Lower lobe of right lung (tissue), 2 donors: Measurements from ENCODE around the gene DET1. TPM values are rescaled to one million over a fixed set of nuclear protein-coding genes. Genes with fewer than 3 reads are reported as not detected.
"Not testable (repeated sequence)": the region's sequence is repeated elsewhere in the genome, so short reads cannot be mapped to it uniquely, and the experiment has no call there.

Experiments
- ATAC-seq, 2 donors: fragments of 200-7000 bp; cut with Tn5 transposase; one replicate each; pipeline ENCODE4 v1.9.1; 2020 to 2022; ENCODE audit warnings: mild to moderate bottlenecking in 2 of 2, moderate library complexity in 2 of 2
- DNase-seq: peaks from one replicate; pipeline ENCODE4 v3.0.0-alpha.2; 2020
- H3K27ac ChIP-seq: fragments of 200-600 bp; one replicate; pipeline ENCODE4 v1.8.0; 2022
- H3K27me3 ChIP-seq: fragments of 200-600 bp; one replicate; pipeline ENCODE4 v1.8.0; 2022; ENCODE audit warnings: low read depth
- H3K36me3 ChIP-seq: fragments of 200-600 bp; one replicate; pipeline ENCODE4 v1.8.0; 2022; ENCODE audit warnings: mild to moderate bottlenecking
- H3K4me1 ChIP-seq: fragments of 200-600 bp; one replicate; pipeline ENCODE4 v1.8.0; 2022
- H3K4me3 ChIP-seq: fragments of 200-600 bp; one replicate; pipeline ENCODE4 v1.8.0; 2022; ENCODE audit warnings: mild to moderate bottlenecking
- H3K9me3 ChIP-seq: fragments of 200-600 bp; one replicate; pipeline ENCODE4 v1.8.0; 2022
- intact Hi-C: fragments of 100-400 bp; cut with DNase I; formaldehyde crosslinking; loops from one replicate; pipeline ENCODE4 v1.11.0; 2022
- total RNA-seq: library from RNA; stranded (reverse); fragmentation: NEBNext Ultra II Directional; extraction: Animal tissue kit (Norgen Biotek cat#: 25700); gene quantifications from one replicate; pipeline ENCODE4 v1.2.1, GENCODE V29; 2021
- TF ChIP-seq, protein P1 (sequence below): fragments of 200-600 bp; IDR thresholded peaks from one replicate; pipeline ENCODE4 v1.8.0; 2022; ENCODE audit warnings: antibody characterized with exemption, mild to moderate bottlenecking
- donor health status: DM: no; HTN: yes; CAD: no; lungs with severe emphysema.

Gene DET1
- total RNA-seq, 1 donor from 2014 or later, result 5.0 TPM

DNA sequence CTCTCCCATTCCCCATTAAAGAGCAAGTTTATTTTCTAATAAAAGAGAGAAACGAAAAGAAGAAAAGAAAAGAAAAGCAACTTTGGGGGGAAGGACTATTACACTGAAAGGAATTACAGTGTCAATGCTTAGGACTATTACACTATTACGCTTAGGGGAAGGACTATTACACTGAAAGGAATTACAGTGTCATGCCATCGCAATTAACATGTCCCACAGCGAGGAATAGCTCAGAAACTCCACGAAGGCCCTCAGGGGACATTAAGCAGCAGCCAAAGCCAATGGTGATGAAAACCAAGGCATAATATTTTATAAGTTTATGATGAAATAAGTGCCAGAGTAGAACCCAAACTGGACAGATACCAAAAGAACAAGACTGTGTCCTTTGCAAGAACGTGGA lies 22.1 kb upstream of the DET1 start:
- Histone ChIP-seq H3K27ac (no peak overlapping the region), H3K36me3 (no peaks in the 10 kb centered on the region), H3K4me1 (no peaks in the 10 kb centered on the region), H3K4me3 (no peak overlapping the region), H3K9me3 (no peaks in the 10 kb centered on the region), H3K27me3 (peaks cover 3% of the 10 kb centered on the region)
- ATAC-seq (no peak), DNase-seq (no peak)
- intact Hi-C loops, result no loop called here
- TF ChIP-seq, protein P1, sequence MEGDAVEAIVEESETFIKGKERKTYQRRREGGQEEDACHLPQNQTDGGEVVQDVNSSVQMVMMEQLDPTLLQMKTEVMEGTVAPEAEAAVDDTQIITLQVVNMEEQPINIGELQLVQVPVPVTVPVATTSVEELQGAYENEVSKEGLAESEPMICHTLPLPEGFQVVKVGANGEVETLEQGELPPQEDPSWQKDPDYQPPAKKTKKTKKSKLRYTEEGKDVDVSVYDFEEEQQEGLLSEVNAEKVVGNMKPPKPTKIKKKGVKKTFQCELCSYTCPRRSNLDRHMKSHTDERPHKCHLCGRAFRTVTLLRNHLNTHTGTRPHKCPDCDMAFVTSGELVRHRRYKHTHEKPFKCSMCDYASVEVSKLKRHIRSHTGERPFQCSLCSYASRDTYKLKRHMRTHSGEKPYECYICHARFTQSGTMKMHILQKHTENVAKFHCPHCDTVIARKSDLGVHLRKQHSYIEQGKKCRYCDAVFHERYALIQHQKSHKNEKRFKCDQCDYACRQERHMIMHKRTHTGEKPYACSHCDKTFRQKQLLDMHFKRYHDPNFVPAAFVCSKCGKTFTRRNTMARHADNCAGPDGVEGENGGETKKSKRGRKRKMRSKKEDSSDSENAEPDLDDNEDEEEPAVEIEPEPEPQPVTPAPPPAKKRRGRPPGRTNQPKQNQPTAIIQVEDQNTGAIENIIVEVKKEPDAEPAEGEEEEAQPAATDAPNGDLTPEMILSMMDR, result no peak

DNA sequence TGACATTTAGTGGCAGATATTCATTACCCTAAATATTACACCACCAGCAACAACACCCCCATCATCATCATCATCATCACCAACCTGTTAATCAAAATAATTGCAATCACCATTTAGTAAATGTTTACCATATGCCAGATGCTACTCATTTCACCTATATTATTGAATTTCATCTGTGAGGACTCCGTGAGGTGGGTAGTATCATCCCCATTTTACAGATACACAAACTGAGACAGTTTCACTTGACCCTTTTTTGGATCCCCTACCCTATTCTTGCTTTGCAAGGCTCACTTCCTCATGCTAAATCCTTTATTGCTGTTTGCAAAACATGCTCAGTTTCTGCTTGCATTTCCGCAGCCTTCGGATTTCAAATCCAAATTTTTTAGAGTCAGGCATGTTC lies 18.3 kb upstream of the DET1 start:
- Histone ChIP-seq H3K27ac (no peak overlapping the region), H3K36me3 (no peaks in the 10 kb centered on the region), H3K27me3 (no peaks in the 10 kb centered on the region), H3K9me3 (no peaks in the 10 kb centered on the region), H3K4me1 (no peaks in the 10 kb centered on the region), H3K4me3 (no peak overlapping the region)
- intact Hi-C loops, result no loop called here
- no peak for DNase-seq
- ATAC-seq, result no peak
- TF ChIP-seq, protein P1, result no peak

DNA sequence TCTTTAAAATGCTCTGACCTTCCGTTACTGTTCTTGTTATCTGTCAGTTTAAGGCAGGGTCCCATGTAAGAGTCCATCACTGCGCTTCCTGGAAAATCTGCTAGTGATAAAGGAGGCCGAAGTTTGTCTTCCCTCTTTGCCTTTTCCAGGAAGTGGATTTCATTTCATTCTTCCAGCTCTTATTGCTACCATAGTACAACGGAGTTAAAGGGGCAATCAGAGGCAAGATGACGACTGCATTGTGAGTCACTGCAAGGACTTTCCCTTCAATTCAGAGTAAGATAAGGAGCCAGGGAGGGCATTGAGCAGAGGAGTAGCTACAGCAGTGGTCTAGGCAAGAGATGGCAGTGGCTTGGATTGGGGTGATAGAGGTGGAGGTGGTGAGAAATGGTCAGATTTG lies 17.2 kb upstream of the DET1 start:
- Histone ChIP-seq H3K36me3 (no peaks in the 10 kb centered on the region), H3K27ac (no peak overlapping the region), H3K4me3 (no peak overlapping the region), H3K27me3 (no peaks in the 10 kb centered on the region), H3K4me1 (no peaks in the 10 kb centered on the region), H3K9me3 (no peaks in the 10 kb centered on the region)
- TF ChIP-seq, protein P1, result no peak
- intact Hi-C loops, result no loop called here
- no peak for DNase-seq
- ATAC-seq, result no peak

DNA sequence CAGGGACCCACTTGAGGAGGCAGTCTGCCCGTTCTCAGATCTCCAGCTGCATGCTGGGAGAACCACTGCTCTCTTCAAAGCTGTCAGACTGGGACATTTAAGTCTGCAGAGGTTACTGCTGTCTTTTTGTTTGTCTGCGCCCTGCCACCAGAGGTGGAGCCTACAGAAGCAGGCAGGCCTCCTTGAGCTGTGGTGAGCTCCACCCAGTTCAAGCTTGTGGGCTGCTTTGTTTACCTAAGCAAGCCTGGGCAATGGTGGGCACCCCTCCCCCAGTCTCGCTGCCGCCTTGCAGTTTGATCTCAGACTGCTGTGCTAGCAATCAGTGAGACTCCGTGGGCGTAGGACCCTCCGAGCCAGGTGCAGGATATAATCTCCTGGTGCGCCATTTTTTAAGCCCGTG lies 13.1 kb upstream of the DET1 start:
- H3K36me3 ChIP-seq, H3K4me1 ChIP-seq, H3K27me3 ChIP-seq, H3K9me3 ChIP-seq, DNase-seq, H3K4me3 ChIP-seq, H3K27ac ChIP-seq, ATAC-seq, intact Hi-C loops: not testable (repeated sequence)

DNA sequence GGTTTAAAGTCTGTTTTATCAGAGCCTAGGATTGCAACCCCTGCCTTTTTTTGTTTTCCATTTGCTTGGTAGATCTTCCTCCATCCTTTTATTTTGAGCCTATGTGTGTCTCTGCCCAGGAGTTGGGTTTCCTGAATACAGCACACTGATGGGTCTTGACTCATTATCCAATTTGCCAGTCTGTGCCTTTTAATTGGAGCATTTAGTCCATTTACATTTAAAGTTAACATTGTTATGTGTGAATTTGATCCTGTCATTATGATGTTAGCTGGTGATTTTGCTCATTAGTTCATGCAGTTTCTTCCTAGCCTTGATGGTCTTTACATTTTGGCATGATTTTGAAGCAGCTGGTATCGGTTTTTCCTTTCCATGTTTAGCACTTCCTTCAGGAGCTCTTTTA lies 11.5 kb upstream of the DET1 start:
- H3K36me3 ChIP-seq, DNase-seq, H3K9me3 ChIP-seq, H3K27ac ChIP-seq, intact Hi-C loops, H3K4me1 ChIP-seq, ATAC-seq, H3K4me3 ChIP-seq, H3K27me3 ChIP-seq: not testable (repeated sequence)

DNA sequence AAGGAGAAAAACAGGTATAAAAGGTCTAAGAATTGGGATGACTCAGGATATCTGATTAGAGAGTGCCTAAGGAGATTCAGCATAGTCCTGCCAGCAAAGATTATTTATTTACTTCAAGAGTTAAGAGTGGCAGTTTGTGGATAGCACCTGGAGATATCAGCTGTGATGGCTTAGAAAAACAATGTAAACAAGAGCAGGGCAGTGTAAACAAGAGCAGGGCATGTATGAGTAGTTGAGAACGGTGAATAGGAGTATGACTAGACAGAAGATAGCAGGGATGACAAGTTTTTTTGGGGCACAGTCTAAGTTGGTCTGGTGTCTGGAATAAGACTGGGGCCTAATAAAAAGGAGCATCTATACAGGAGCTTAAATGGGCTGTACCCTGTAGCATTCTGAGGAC lies 1.5 kb upstream of the DET1 start:
- H3K36me3 ChIP-seq, H3K27ac ChIP-seq, DNase-seq, intact Hi-C loops, H3K27me3 ChIP-seq, ATAC-seq, H3K9me3 ChIP-seq, H3K4me1 ChIP-seq, H3K4me3 ChIP-seq: not testable (repeated sequence)

DNA sequence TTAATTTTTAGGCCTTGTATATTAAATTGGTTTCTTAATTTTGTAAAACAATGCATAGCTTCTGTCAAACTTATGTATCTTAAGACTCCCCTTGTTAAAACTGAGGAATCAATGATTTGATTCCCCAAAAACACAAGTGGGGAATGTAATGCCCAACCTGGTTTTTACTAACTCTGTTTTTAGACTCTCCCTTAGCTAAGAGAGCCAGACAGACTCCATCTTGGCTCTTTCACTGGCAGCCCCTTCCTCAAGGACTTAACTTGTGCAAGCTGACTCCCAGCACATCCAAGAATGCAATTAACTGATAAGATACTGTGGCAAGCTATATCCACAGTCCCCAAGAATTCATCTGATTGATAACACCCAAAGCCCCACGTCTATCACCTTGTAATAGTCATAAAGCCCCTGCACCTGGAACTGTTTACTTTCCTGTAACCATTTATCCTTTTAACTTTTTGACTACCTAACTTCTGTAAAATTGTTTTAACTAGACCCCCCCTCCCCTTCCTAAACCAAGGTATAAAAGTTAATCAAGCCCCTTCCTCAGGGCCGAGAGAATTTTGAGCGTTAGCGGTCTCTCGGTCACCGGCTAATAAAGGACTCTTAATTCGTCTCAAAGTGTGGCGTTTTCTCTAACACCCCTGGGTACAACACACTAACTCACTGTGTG lies 768 bp downstream of the DET1 start:
- H3K36me3 ChIP-seq, DNase-seq, H3K27me3 ChIP-seq, ATAC-seq, intact Hi-C loops, H3K4me1 ChIP-seq, H3K9me3 ChIP-seq: not testable (repeated sequence)
- peak overlapping the region; percentile 84 for H3K27ac ChIP-seq
- peak overlapping the region; percentile 79 for H3K4me3 ChIP-seq
